GM12891 (cell line): ENCODE measurements around the gene ALDH7A1.

ENCODE experiments used
- PAX5 ChIP-seq: IDR thresholded peaks from 2 replicates; pipeline ENCODE4 v1.6.1; 2011; ENCODE audit warnings: low read length, moderate library complexity, mild to moderate bottlenecking; ENCODE audit not compliant: insufficient read depth, severe bottlenecking
- POLR2A ChIP-seq: IDR thresholded peaks from 2 replicates; pipeline ENCODE4 v1.6.1; 2011; ENCODE audit warnings: low read depth, low read length, control low read depth
- POLR2AphosphoS5 ChIP-seq: IDR thresholded peaks from 2 replicates; pipeline ENCODE4 v1.6.1; 2011; ENCODE audit warnings: low read depth, low read length, control low read depth
- POU2F2 ChIP-seq: IDR thresholded peaks from 2 replicates; pipeline ENCODE4 v1.6.1; 2011; ENCODE audit warnings: low read depth, mild to moderate bottlenecking, control low read depth, low read length, moderate library complexity
- SPI1 ChIP-seq: IDR thresholded peaks from 2 replicates; pipeline ENCODE4 v1.6.1; 2011; ENCODE audit warnings: low read depth, low read length, control low read depth
- TAF1 ChIP-seq: IDR thresholded peaks from 2 replicates; pipeline ENCODE4 v1.6.1; 2011; ENCODE audit warnings: low read depth, low read length, control low read depth

- TF ChIP-seq SPI1: no peak
- TF ChIP-seq POLR2A: no peak
- TF ChIP-seq POLR2AphosphoS5: no peak
- TF ChIP-seq TAF1: no peak
- no peak for TF ChIP-seq PAX5
- no peak for TF ChIP-seq POU2F2
These were observed 110.8 kb downstream of the ALDH7A1 start for GRCh38 chr5:126484253-126484652.
